Measurements from ENCODE around the gene SOWAHC. TPM values are rescaled to one million over a fixed set of nuclear protein-coding genes. Genes with fewer than 3 reads are reported as not detected.
A peak's percentile ranks its signal among the peaks of the same experiment; 100 is the strongest.

The SOWAHC gene
- polyA plus RNA-seq, 2 donors, result 23.3 to 28.7 TPM

DNA sequence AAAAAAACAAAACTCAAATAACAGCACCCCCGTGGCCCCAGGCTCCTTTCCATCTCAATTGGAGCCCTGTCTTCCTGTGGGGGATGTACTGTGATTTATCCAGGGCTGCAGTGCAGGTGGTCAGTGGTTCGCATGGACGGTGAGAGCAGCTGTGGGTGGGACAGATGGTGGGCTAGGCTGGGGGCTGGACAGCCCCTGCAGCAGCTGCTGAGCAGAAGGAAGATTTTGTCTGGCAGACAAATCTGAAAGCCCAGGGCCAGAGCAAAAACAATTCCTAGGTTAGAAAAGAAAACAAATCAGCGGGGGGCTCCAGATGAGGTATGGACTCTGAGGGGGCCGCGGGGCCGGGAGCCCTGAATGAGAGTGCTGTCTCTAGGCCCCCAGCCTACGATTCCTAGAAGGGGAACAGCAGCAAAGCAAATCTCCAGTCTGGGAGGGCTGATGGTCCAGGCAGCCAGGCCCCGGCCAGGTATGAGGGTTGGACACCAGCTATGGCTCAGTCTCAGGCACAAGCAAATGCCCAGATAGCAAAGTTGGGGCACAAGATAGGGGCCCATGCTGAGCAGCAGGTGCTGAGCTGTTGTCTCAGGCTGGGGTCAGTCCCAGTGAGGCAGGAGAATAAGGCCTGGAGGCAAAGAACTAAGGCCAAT, 45.4 kb downstream of the SOWAHC start:
- Histone ChIP-seq H3K27ac (ENCODE audit: low read depth in 2 of 2, low read length in 1 of 2) (peak overlapping the region; percentile 72 to 76), H3K27me3 (ENCODE audit: control insufficient read depth in 1 of 2, insufficient read depth in 2 of 2, low read length in 2 of 2) (no peaks in the 10 kb centered on the region), H3K4me1 (ENCODE audit: control insufficient read depth in 2 of 2, insufficient read depth in 2 of 2, low read length in 1 of 2) (peaks cover 2 to 9% of the 10 kb centered on the region in 2 donors), H3K4me3 (ENCODE audit: low read depth in 1 of 2, low read length in 2 of 2) (no peak overlapping the region), H3K36me3 (ENCODE audit: control insufficient read depth in 2 of 2, insufficient read depth in 2 of 2, low read length in 1 of 2) (no peaks in the 10 kb centered on the region), H3K9me3 (ENCODE audit: control insufficient read depth in 2 of 2, insufficient read depth in 1 of 2, low read depth in 1 of 2, low read length in 1 of 2) (no peaks in the 10 kb centered on the region)
- WGBS, 2 donors, result 73 to 74% methylated on average over 9 of the region's 9 CpGs

DNA sequence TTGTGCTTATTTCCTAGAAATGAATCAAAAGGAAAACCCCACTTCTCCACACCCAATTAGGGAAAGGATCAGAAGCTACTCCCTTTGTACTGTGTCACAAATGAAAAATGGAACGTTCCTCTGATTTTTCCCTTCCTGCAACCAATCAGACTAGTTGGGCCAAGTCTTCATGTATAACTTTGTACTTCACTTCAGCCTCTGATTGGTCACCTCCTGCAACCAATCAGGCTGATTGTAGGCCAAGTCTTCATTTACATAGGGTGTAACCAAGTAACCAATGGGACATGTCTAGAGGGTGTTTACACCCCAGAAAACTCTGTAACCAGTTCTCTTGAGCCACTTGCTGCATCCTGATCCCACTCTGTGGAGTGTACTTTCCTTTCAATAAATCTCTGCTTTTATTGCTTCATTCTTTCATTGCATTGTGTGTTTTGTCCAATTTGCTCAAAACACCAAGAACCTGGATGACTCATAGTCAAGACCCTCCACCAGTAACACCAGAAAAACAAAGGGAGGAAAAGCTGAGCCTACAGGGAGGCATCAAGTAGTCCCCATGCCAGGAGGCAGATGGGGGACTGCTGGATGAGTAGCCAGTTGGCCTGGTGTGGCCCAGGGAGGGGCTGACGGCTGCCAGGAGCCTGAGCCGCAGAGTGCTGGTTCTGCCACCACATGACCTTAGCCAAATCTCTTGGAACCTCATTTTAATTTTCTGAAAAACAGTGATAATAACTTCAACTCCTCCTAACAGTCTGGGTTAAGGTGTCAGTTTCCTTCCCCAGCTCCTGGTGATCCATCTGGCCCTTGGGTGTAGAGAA, 46.1 kb downstream of the SOWAHC start:
- WGBS, 2 donors, result 50 to 57% methylated on average over 3 of the region's 3 CpGs
- Histone ChIP-seq H3K4me1 (ENCODE audit: control insufficient read depth in 2 of 2, insufficient read depth in 2 of 2, low read length in 1 of 2) (peaks cover 2 to 9% of the 10 kb centered on the region in 2 donors), H3K27me3 (ENCODE audit: control insufficient read depth in 1 of 2, insufficient read depth in 2 of 2, low read length in 2 of 2) (no peaks in the 10 kb centered on the region), H3K27ac (ENCODE audit: low read depth in 2 of 2, low read length in 1 of 2) (peak overlapping the region; percentile 76 to 85), H3K9me3 (ENCODE audit: control insufficient read depth in 2 of 2, insufficient read depth in 1 of 2, low read depth in 1 of 2, low read length in 1 of 2) (no peaks in the 10 kb centered on the region), H3K4me3 (ENCODE audit: low read depth in 1 of 2, low read length in 2 of 2) (no peak overlapping the region), H3K36me3 (ENCODE audit: control insufficient read depth in 2 of 2, insufficient read depth in 2 of 2, low read length in 1 of 2) (no peaks in the 10 kb centered on the region)

DNA sequence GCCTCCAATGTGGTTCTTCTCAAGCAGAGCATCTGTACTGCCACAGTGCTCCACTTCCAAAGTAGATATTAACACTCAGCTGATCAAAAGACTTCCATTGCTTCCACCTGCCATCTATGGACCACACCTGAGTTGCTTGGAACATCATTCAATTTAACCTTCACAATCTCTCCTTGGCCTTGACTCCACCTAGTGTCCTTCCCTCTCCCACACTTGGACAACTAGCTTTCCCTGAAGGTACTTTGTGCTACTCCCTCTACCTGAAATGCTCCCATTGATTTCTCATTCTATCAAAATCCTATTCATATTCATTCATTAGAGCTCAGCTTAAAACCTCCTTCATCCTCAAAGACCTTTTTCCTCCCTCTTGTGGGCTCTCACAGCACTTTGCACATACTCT, 48.7 kb downstream of the SOWAHC start:
- H3K4me3 ChIP-seq (ENCODE audit: low read depth in 1 of 2, low read length in 2 of 2), result no peak overlapping the region
- peaks cover 2 to 9% of the 10 kb centered on the region in 2 donors for H3K4me1 ChIP-seq (ENCODE audit: control insufficient read depth in 2 of 2, insufficient read depth in 2 of 2, low read length in 1 of 2)
- H3K9me3 ChIP-seq (ENCODE audit: control insufficient read depth in 2 of 2, insufficient read depth in 1 of 2, low read depth in 1 of 2, low read length in 1 of 2), result no peaks in the 10 kb centered on the region
- H3K27me3 ChIP-seq (ENCODE audit: control insufficient read depth in 1 of 2, insufficient read depth in 2 of 2, low read length in 2 of 2), result no peaks in the 10 kb centered on the region
- H3K36me3 ChIP-seq (ENCODE audit: control insufficient read depth in 2 of 2, insufficient read depth in 2 of 2, low read length in 1 of 2), result no peaks in the 10 kb centered on the region
- H3K27ac ChIP-seq (ENCODE audit: low read depth in 2 of 2, low read length in 1 of 2), result peak overlapping the region; percentile 76 to 81

GRCh38 chr2:109663721-109664120, 49.6 kb downstream of the SOWAHC start:
- Histone ChIP-seq H3K27me3 (ENCODE audit: control insufficient read depth in 1 of 2, insufficient read depth in 2 of 2, low read length in 2 of 2) (no peaks in the 10 kb centered on the region), H3K4me1 (ENCODE audit: control insufficient read depth in 2 of 2, insufficient read depth in 2 of 2, low read length in 1 of 2) (peaks cover 2 to 9% of the 10 kb centered on the region in 2 donors), H3K27ac (ENCODE audit: low read depth in 2 of 2, low read length in 1 of 2) (peak overlapping the region; percentile 58 to 76), H3K9me3 (ENCODE audit: control insufficient read depth in 2 of 2, insufficient read depth in 1 of 2, low read depth in 1 of 2, low read length in 1 of 2) (no peaks in the 10 kb centered on the region), H3K4me3 (ENCODE audit: low read depth in 1 of 2, low read length in 2 of 2) (no peak overlapping the region), H3K36me3 (ENCODE audit: control insufficient read depth in 2 of 2, insufficient read depth in 2 of 2, low read length in 1 of 2) (no peaks in the 10 kb centered on the region)
- 23 to 31% methylated on average over 4 of the region's 4 CpGs for WGBS, 2 donors

GRCh38 chr2:109666466-109666865, 52.3 kb downstream of the SOWAHC start:
- WGBS, 2 donors, result 70 to 78% methylated on average over 1 of the region's 1 CpG
- Histone ChIP-seq H3K4me3 (ENCODE audit: low read depth in 1 of 2, low read length in 2 of 2) (no peak overlapping the region), H3K4me1 (ENCODE audit: control insufficient read depth in 2 of 2, insufficient read depth in 2 of 2, low read length in 1 of 2) (peaks cover 0 to 3% of the 10 kb centered on the region in 2 donors), H3K9me3 (ENCODE audit: control insufficient read depth in 2 of 2, insufficient read depth in 1 of 2, low read depth in 1 of 2, low read length in 1 of 2) (no peaks in the 10 kb centered on the region), H3K27me3 (ENCODE audit: control insufficient read depth in 1 of 2, insufficient read depth in 2 of 2, low read length in 2 of 2) (no peaks in the 10 kb centered on the region), H3K27ac (ENCODE audit: low read depth in 2 of 2, low read length in 1 of 2) (no peak overlapping the region), H3K36me3 (ENCODE audit: control insufficient read depth in 2 of 2, insufficient read depth in 2 of 2, low read length in 1 of 2) (no peaks in the 10 kb centered on the region)

Other genes with a start within 250 kb of the SOWAHC start
- gene SEPTIN10, start 398 bp upstream of the SOWAHC start, polyA plus RNA-seq, result 10 to 100 TPM; 44.8 to 45.9 TPM
- 1 to 10 TPM; 2.9 to 8.5 TPM for gene RGPD5, start 179.9 kb downstream of the SOWAHC start, polyA plus RNA-seq